NCI-H2107 treated with DMSO at 0.1 percent for 48 hours (cell line): ENCODE measurements around the gene SMIM3.
"Not testable (repeated sequence)": the region's sequence is repeated elsewhere in the genome, so short reads cannot be mapped to it uniquely, and the experiment has no call there.

Source experiments
- DNase-seq: peaks from one replicate; lab custom pipeline; 2025; ENCODE audit not compliant: unreplicated experiment; lab: John Stamatoyannopoulos, UW

Gene SMIM3

GRCh38 chr5:150793423-150793888 is 14.9 kb downstream of the SMIM3 start:
- not testable (repeated sequence) for DNase-seq

DNA sequence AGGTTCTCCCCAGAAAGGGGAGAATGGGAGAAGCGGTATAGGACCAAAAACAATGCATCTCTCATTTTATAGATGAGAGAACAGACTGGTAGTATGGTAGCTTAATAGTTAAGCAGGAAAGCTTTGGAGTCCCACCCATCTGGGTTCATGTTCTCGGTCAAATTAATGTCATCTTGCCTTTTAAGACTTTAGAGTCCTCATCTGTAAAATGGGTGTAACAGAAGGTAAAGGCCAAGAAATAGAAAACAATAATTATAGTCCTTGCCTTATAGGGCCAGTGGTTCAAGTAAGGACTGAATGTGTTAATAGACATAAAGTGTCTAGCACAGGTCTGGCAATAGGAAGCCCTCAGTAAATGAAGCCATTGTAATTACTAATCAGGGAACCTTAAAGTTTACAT is 16.4 kb downstream of the SMIM3 start:
- no peak for DNase-seq

GRCh38 chr5:150797384-150797783 is 18.8 kb downstream of the SMIM3 start:
- no peak for DNase-seq

DNA sequence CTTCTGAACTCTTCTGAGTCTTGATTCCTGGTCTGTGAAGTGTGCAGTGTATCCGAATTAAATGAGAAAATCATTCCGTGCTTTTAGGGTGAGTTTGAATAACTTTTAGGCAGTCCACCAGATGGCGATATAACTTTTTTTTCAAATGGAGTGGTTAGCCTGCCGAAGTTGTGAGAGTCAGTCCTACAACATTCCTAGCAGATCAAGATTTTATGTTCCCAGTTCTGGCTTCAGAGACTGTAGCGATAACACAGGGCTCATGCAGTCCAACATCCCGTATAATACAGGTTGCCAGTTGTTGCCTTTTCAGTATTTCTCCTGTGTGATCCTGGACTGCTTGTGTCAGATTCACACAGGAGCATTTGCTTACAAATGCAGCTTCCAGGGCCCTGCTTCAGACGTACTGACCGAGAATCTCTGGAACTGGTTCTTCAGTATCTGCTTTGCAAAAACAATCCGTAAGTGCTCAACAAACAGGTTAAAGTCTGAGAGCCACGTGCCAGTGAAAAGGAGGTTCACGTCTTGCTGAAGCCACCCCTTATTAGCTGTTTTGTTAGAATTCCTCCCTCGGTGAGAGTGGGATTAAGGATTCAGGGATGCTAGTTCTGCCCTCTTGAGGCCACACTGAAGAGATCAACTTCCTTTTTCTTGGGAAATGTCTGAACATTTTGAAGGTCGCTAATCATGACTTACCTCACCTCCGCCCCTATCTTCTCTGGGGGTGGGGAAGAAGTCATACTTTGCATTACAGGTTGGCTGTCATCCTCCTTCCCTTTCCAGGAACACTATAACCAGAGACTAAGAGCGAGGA is 22.8 kb downstream of the SMIM3 start:
- DNase-seq = peak; percentile 23

GRCh38 chr5:150804388-150804787 is 25.8 kb downstream of the SMIM3 start:
- no peak for DNase-seq

GRCh38 chr5:150809363-150809762 is 30.8 kb downstream of the SMIM3 start:
- DNase-seq = no peak

DNA sequence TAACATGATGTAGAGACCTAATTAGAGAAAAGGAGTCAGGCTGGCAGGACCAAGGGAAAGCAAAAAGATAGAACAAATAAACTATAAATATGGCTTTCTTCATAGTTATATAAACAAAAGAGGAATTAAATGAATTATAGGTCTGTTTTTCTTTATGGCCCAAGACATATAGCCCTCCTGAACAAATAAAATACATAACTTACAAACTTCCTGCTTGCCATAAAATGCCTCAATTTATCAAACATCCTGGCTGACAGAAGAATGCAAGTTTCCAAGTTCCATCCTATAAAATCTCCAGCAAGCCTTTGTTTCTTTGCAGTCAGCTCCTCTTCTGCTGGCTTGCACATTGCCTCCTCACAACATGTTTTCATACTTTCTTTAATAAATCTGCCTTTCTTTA is 36.5 kb downstream of the SMIM3 start:
- DNase-seq = no peak

- DNase-seq = no peak
These were observed 38.4 kb downstream of the SMIM3 start for GRCh38 chr5:150816946-150817345.

DNA sequence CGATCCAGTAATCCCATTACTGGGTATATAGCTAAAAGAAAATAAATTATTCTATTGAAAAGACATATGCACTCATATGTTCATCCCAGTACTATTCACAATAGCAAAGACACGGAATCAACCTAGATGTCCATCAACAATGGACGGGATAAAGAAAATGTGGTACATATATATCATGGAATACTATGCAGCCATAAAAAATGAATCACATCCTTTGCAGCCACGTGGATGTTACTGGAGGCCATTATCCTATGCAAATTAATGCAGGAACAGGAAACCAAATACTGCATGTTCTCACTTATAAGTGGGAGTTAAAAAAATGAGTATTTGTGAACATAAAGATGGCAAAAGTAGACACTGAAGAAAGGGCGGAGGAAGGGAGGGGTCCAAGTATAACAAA is 51.2 kb downstream of the SMIM3 start:
- no peak for DNase-seq

DNA sequence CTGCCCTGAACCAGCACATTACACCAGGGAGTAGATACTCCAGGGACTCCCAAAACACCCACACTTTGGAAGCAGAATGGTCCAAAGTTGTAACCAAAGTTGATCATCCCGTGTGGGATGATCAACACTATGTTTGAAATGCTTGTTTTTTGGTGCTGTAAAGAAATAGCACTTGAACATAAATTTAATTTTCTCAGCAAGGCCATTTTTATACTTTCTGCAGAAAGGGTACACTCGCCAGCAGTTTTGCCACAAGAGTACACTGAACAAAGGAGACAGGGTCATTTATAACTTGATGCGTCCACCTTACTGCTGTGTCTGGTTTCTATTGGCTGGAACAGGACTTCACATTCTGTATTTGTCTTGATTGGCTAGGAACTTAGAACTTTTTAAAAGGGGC is 53.3 kb downstream of the SMIM3 start:
- not testable (repeated sequence) for DNase-seq

DNA sequence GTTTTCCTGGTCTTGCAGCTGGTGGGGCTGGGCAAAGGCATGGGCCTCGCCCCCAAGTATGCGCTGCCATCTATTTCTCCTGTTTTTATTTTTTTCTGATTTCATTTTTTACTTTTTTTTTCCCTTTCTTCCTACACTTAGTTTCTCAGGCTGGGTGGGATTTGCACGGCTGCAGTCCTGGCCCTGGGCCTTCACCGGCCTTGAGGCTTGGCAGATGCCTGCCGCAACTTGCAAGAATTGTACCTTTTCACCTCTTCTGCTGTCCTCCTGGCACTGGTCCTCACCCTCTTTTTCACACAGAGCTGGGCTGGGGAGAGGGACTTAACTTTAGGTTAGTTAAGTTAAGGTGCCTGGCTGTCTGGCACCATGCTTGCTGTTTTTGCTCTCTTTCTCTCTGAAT is 57.5 kb downstream of the SMIM3 start:
- no peak for DNase-seq

DNA sequence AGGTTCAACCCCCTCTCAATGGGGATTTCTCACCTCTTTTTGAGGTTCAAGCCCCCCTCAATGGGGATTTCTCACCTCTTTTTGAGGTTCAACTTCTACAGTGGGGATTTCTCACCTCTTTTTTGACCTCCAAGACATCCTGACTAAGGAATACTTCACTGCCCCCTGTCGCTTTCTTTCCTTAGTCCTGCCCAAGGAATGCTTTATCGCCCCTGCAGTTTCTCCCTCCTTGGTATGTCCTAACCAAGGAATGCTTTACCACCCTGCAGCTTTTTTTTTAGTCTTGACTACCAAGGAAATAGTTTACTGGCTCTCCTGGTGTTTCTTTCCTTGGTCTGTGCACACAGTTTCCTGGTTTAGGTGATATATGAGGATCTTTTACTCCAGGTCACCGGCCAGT is 58.1 kb downstream of the SMIM3 start:
- DNase-seq = no peak

DNA sequence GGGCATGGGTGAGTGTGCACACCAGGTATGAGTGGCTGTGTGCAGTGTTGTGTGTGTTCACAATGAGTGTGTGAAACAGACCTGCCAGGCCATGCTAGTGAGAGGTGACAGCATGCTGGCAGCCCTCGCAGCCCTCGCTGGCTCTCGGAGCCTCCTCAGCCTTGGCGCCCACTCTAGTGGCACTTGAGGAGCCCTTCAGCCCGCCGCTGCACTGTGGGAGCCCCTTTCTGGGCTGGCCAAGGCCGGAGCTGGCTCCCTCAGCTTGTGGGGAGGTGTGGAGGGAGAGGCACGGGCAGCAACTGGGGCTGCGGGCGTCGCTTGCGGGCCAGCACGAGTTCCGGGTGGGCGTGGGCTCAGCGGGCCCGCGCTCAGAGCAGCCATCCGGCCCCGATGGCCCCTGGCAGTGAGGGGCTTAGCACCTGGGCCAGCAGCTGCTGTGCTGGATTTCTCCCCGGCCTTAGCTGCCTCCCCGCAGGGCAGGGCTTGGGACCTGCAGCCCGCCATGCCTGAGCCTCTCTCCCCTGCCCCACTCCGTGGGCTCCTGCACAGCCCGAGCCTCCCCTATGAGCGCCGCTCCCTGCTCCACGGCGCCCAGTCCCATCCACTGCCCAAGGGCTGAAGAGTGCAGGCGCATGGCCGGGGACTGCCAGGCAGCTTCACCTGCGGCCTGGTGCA is 66.8 kb downstream of the SMIM3 start:
- not testable (repeated sequence) for DNase-seq

DNA sequence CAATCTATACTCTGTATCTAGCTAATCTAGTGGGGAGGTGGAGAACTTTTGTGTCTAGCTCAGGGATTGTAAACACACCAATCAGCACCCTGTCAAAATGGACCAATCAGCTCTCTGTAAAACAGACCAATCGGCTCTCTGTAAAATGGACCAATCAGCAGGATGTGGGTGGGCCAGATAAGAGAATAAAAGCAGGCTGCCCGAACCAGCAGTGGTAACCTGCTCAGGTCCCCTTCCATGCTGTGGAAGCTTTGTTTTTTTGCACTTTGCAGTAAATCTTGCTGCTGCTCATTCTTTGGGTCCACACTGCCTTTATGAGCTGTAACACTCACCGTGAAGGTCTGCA is 67.7 kb downstream of the SMIM3 start, which contains the start of gene IRGM:
Gene IRGM (plus strand): TSS at position 214 of the 346 bp plus-strand sequence. CDS start 1,603 bp downstream, outside the sequence.
- DNase-seq = not testable (repeated sequence)
